KOPT-K1 (cell line): ENCODE measurements around the gene SIN3A.
"Not testable (repeated sequence)": the region's sequence is repeated elsewhere in the genome, so short reads cannot be mapped to it uniquely, and the experiment has no call there.

Source experiments
- H3K27ac ChIP-seq: fragments of 200-600 bp; sonication (generic); 2 replicates; pipeline ENCODE4 v1.5.1; 2016; ENCODE audit warnings: antibody characterized with exemption, mild to moderate bottlenecking, low read depth, low read length; ENCODE audit not compliant: poor library complexity, severe bottlenecking
- H3K36me3 ChIP-seq: fragments of 200-600 bp; sonication (generic); 2 replicates; pipeline ENCODE4 v1.5.1; 2017; ENCODE audit warnings: antibody characterized with exemption, mild to moderate bottlenecking, low read length, moderate library complexity; ENCODE audit not compliant: insufficient read depth
- H3K9me3 ChIP-seq: fragments of 200-600 bp; sonication (generic); 2 replicates; pipeline ENCODE4 v1.5.1; 2017; ENCODE audit warnings: antibody characterized with exemption, low read length, mild to moderate bottlenecking; ENCODE audit not compliant: insufficient read depth, poor library complexity, severe bottlenecking

The SIN3A gene

GRCh38 chr15:75454471-75455378 lies 3.2 kb upstream of the SIN3A start:
- Histone ChIP-seq H3K9me3 (no peaks in the 10 kb centered on the region), H3K27ac (peak overlapping the region; percentile 97)

GRCh38 chr15:75453703-75454470 lies 2.4 kb upstream of the SIN3A start:
- Histone ChIP-seq H3K36me3 (no peaks in the 10 kb centered on the region), H3K9me3 (no peaks in the 10 kb centered on the region), H3K27ac (peak overlapping the region; percentile 97)

More at GRCh38 chr15:75454471-75455378, 3.2 kb upstream of the SIN3A start:
- H3K36me3 ChIP-seq: no peaks in the 10 kb centered on the region

- Histone ChIP-seq H3K9me3 (no peaks in the 10 kb centered on the region), H3K27ac (peak overlapping the region; percentile 97), H3K36me3 (no peaks in the 10 kb centered on the region)
These were observed 1.6 kb upstream of the SIN3A start for GRCh38 chr15:75452865-75453702.

- Histone ChIP-seq H3K27ac (peak overlapping the region; percentile 97), H3K36me3 (peaks cover 4% of the 10 kb centered on the region; the same call in 1 of the 2 replicates), H3K9me3 (no peaks in the 10 kb centered on the region)
These were observed 924 bp upstream of the SIN3A start for GRCh38 chr15:75452364-75452864.

GRCh38 chr15:75451202-75451673 lies 252 bp downstream of the SIN3A start:
- H3K36me3 ChIP-seq: peaks cover 10% of the 10 kb centered on the region; the same call in 1 of the 2 replicates
- no peaks in the 10 kb centered on the region for H3K9me3 ChIP-seq
- H3K27ac ChIP-seq: peak overlapping the region; percentile 96

GRCh38 chr15:75450307-75451201 lies 936 bp downstream of the SIN3A start:
- peaks cover 10% of the 10 kb centered on the region; the same call in 1 of the 2 replicates for H3K36me3 ChIP-seq
- no peaks in the 10 kb centered on the region for H3K9me3 ChIP-seq
- H3K27ac ChIP-seq: peak overlapping the region; percentile 96

- Histone ChIP-seq H3K27ac (peak overlapping the region; percentile 67), H3K36me3 (peaks cover 10% of the 10 kb centered on the region; the same call in 1 of the 2 replicates), H3K9me3 (no peaks in the 10 kb centered on the region)
These were observed 1.7 kb downstream of the SIN3A start for GRCh38 chr15:75449585-75450306.

GRCh38 chr15:75448171-75448570 lies 3.3 kb downstream of the SIN3A start:
- peaks cover 18% of the 10 kb centered on the region for H3K36me3 ChIP-seq
- not testable (repeated sequence) for H3K27ac ChIP-seq, H3K9me3 ChIP-seq

GRCh38 chr15:75446151-75446550 lies 5.3 kb downstream of the SIN3A start:
- peaks cover 37% of the 10 kb centered on the region for H3K36me3 ChIP-seq
- H3K27ac ChIP-seq: peak overlapping the region; percentile 29

GRCh38 chr15:75445324-75445723 lies 6.2 kb downstream of the SIN3A start:
- peaks cover 43% of the 10 kb centered on the region for H3K36me3 ChIP-seq
- H3K9me3 ChIP-seq, H3K27ac ChIP-seq: not testable (repeated sequence)

More at GRCh38 chr15:75446151-75446550, 5.3 kb downstream of the SIN3A start:
- no peaks in the 10 kb centered on the region for H3K9me3 ChIP-seq

- H3K27ac ChIP-seq, H3K9me3 ChIP-seq: not testable (repeated sequence)
- H3K36me3 ChIP-seq: peaks cover 46% of the 10 kb centered on the region
These were observed 7.5 kb downstream of the SIN3A start for GRCh38 chr15:75443972-75444453.

GRCh38 chr15:75437721-75438120 lies 13.8 kb downstream of the SIN3A start:
- H3K27ac ChIP-seq: no peak overlapping the region
- peaks cover 61% of the 10 kb centered on the region for H3K36me3 ChIP-seq
- H3K9me3 ChIP-seq: no peaks in the 10 kb centered on the region

- Histone ChIP-seq H3K9me3 (no peaks in the 10 kb centered on the region), H3K36me3 (peaks cover 53% of the 10 kb centered on the region), H3K27ac (no peak overlapping the region)
These were observed 14.6 kb downstream of the SIN3A start for GRCh38 chr15:75436881-75437280.
